GM12878 (cell line): ENCODE data around the gene RASAL2. TPM values are rescaled to one million over a fixed set of nuclear protein-coding genes. Genes with fewer than 3 reads are reported as not detected.

Experiments used
- ATAC-seq: fragments of 200-7000 bp; cut with Tn5 transposase; 3 replicates; pipeline ENCODE4 v1.9.1; 2020; ENCODE audit warnings: mild to moderate bottlenecking, moderate library complexity
- BruUV-seq: library from RNA; stranded (reverse); fragments of 400-500 nt; replicated peaks from 2 replicates; lab custom pipeline; 2021; lab: Mats Ljungman, UMichigan
- CTCF ChIA-PET: fragments of 300-600 bp; sonication (Branson Sonifier 250); formaldehyde crosslinking; extraction: SDS; loops from one replicate; lab custom pipeline; 2021; ENCODE audit warnings: inconsistent platforms; lab: Yijun Ruan, JAX
- POLR2A ChIA-PET: fragments of 350-600 bp; formaldehyde crosslinking; extraction: SDS; loops from one replicate; lab custom pipeline; 2021; ENCODE audit warnings: inconsistent platforms; lab: Charles Lee
- RAD21 ChIA-PET: fragments of 300-600 bp; sonication (Branson Sonifier 250); formaldehyde crosslinking; loops from one replicate; lab custom pipeline; 2023; ENCODE audit warnings: antibody characterized with exemption; ENCODE audit not compliant: unreplicated experiment; lab: Charles Lee
- SMC1A ChIA-PET: fragments of 300-600 bp; sonication (Branson Sonifier 250); formaldehyde crosslinking; loops from one replicate; lab custom pipeline; 2023; ENCODE audit not compliant: unreplicated experiment, uncharacterized antibody; lab: Charles Lee
- DNase-seq: peaks from one replicate; pipeline ENCODE4 v3.0.0-alpha.2; 2011; ENCODE audit warnings: low read depth, low spot score
- FAIRE-seq: peaks from 3 replicates; lab custom pipeline; 2011; peaks lifted over from hg19 to GRCh38; lab: Jason Lieb, UNC
- H2AFZ ChIP-seq: 2 replicates; pipeline ENCODE4 v1.6.0; 2011; ENCODE audit warnings: low read depth, low read length, control low read depth; ENCODE audit not compliant: control insufficient read depth
- H3K27ac ChIP-seq: 2 replicates; pipeline ENCODE4 v1.5.1; 2011; ENCODE audit warnings: control low read depth; ENCODE audit not compliant: control insufficient read depth, insufficient read depth
- H3K27me3 ChIP-seq, 2 experiments: replicated peaks in 1 of 2; 2 replicates each; pipeline versions ENCODE4 v1.6.0 to v1.6.1; 2011; ENCODE audit warnings: low read length in 1 of 2; ENCODE audit not compliant: control insufficient read depth in 2 of 2, insufficient read depth in 2 of 2
- H3K36me3 ChIP-seq, 2 experiments: 2 replicates each; pipeline ENCODE4 v1.5.1; 2011; ENCODE audit warnings: low read length in 1 of 2; ENCODE audit not compliant: control insufficient read depth in 2 of 2, insufficient read depth in 2 of 2
- H3K4me1 ChIP-seq: 2 replicates; pipeline ENCODE4 v1.6.1; 2011; ENCODE audit warnings: mild to moderate bottlenecking, low read length, moderate library complexity, mixed read lengths; ENCODE audit not compliant: control insufficient read depth, insufficient read depth
- H3K4me2 ChIP-seq: 2 replicates; pipeline ENCODE4 v1.6.0; 2011; ENCODE audit warnings: control low read depth; ENCODE audit not compliant: control insufficient read depth, insufficient read depth
- H3K4me3 ChIP-seq: fragments of 200-600 bp; sonication (generic); 2 replicates; pipeline ENCODE4 v1.5.1; 2016
- H3K79me2 ChIP-seq: 2 replicates; pipeline ENCODE4 v1.6.0; 2011; ENCODE audit warnings: low read length; ENCODE audit not compliant: control insufficient read depth, insufficient read depth
- H3K9ac ChIP-seq: 2 replicates; pipeline ENCODE4 v1.8.0; 2011; ENCODE audit warnings: low read length, control low read depth, mixed read lengths; ENCODE audit not compliant: control insufficient read depth, insufficient read depth
- H3K9me3 ChIP-seq: replicated peaks from 3 replicates; pipeline ENCODE4 v1.5.1; 2011; ENCODE audit warnings: mild to moderate bottlenecking, low read length; ENCODE audit not compliant: control insufficient read depth, insufficient read depth
- H4K20me1 ChIP-seq: 2 replicates; pipeline ENCODE4 v1.6.0; 2011; ENCODE audit not compliant: control insufficient read depth, insufficient read depth
- BACH1 ChIP-seq: fragments of 450-650 bp; IDR thresholded peaks from 2 replicates; pipeline ENCODE4 v1.6.1; 2017; ENCODE audit warnings: mild to moderate bottlenecking, borderline replicate concordance
- BMI1 ChIP-seq: fragments of 450-650 bp; IDR thresholded peaks from 2 replicates; pipeline ENCODE4 v1.6.1; 2016; ENCODE audit warnings: mild to moderate bottlenecking, moderate library complexity, borderline replicate concordance
- CHD4 ChIP-seq: fragments of 200-600 bp; sonication (generic); IDR thresholded peaks from 2 replicates; pipeline ENCODE4 v1.6.1; 2016; ENCODE audit warnings: mild to moderate bottlenecking
- EED ChIP-seq: sonication (generic); IDR thresholded peaks from 2 replicates; pipeline ENCODE4 v1.6.1; 2016; ENCODE audit warnings: antibody characterized with exemption, low read depth
- KAT2A ChIP-seq: conservative IDR thresholded peaks from 2 replicates; pipeline ENCODE4 v1.6.1; 2011; ENCODE audit warnings: low read depth, low read length; ENCODE audit not compliant: control insufficient read depth
- SIX5 ChIP-seq: IDR thresholded peaks from 2 replicates; pipeline ENCODE4 v1.6.1; 2011; ENCODE audit warnings: mild to moderate bottlenecking, low read depth, low read length, moderate library complexity; ENCODE audit not compliant: severe bottlenecking
- ZZZ3 ChIP-seq: IDR thresholded peaks from 2 replicates; pipeline ENCODE4 v1.6.1; 2011; ENCODE audit warnings: low read depth; ENCODE audit not compliant: control insufficient read depth, insufficient read length
- WGBS: methylation state at CpG from one replicate; pipeline ENCODE4 v1.1.6; 2016; ENCODE audit warnings: low lambda C conversion rate; ENCODE audit not compliant: insufficient replicate concordance, insufficient coverage; ENCODE audit errors: missing lambda C conversion rate; 5-methylcytosine and 5-hydroxymethylcytosine counted together
- in situ Hi-C: fragments of 300-500 bp; cut with MboI; formaldehyde crosslinking; loops from 9 replicates; pipeline ENCODE4 v1.14.3; 2018; ENCODE audit warnings: mixed read lengths
- intact Hi-C: fragments of 100-400 bp; cut with micrococcal nuclease; formaldehyde crosslinking; loops from one replicate; pipeline ENCODE4 v1.14.2; 2022; ENCODE audit not compliant: unreplicated experiment
- polyA plus RNA-seq, 11 experiments: library from polyadenylated mRNA; depleted of rRNA in 4 of 11; unstranded in 6 of 11; stranded (reverse) in 5 of 11; fragments of >200 nt; fragmentation: Nextera tagmentation in 4 of 11; fragmentation: Illumina TruSeq in 1 of 11; extraction: Ambion mirVana in 4 of 11; extraction: Trizol in 1 of 11; gene quantifications; 1 replicate in 1 of 11; 2 replicates in 10 of 11; pipeline versions ENCODE4 v1.2.1 to v1.2.3, GENCODE V29; 2011 to 2016; ENCODE audit warnings: inconsistent platforms in 2 of 11, missing spikeins in 2 of 11, low read depth in 1 of 11
- total RNA-seq, 4 experiments: library from RNA; depleted of rRNA in 3 of 4; stranded (reverse); fragments of >200 nt in 3 of 4; fragmentation: Illumina TruSeq in 1 of 4; extraction: Trizol in 1 of 4; gene quantifications; 2 replicates each; pipeline versions ENCODE4 v1.2.1 to v1.2.3, GENCODE V29; 2013 to 2021
- TF ChIP-seq, protein P1 (sequence below): IDR thresholded peaks from 2 replicates; pipeline ENCODE4 v1.6.1; 2012; ENCODE audit warnings: improper control_type of control experiment, low read depth, low read length; ENCODE audit not compliant: insufficient replicate concordance
- TF ChIP-seq, protein P2 (sequence below): fragments of 450-650 bp; IDR thresholded peaks from 2 replicates; pipeline ENCODE4 v1.6.1; 2017; ENCODE audit warnings: antibody characterized with exemption, mild to moderate bottlenecking, moderate library complexity
- TF ChIP-seq, protein P3 (sequence below): fragments of 450-650 bp; formaldehyde crosslinking; IDR thresholded peaks from 2 replicates; pipeline ENCODE4 v1.5.0; 2022; ENCODE audit warnings: mild to moderate bottlenecking, missing genetic modification characterization
- TF ChIP-seq, protein P4 (sequence below): IDR thresholded peaks from 2 replicates; pipeline ENCODE4 v1.6.1; 2011; ENCODE audit warnings: low read depth, low read length, improper control_type of control experiment, borderline replicate concordance

RASAL2 gene
- total and polyA plus RNA-seq, 10 of the 15 experiments (the other 5 are each of a cell fraction or from before 2014, with no cell fraction given) = 0.02 to 6.9 (median 0.17) TPM; not detected in 1

DNA sequence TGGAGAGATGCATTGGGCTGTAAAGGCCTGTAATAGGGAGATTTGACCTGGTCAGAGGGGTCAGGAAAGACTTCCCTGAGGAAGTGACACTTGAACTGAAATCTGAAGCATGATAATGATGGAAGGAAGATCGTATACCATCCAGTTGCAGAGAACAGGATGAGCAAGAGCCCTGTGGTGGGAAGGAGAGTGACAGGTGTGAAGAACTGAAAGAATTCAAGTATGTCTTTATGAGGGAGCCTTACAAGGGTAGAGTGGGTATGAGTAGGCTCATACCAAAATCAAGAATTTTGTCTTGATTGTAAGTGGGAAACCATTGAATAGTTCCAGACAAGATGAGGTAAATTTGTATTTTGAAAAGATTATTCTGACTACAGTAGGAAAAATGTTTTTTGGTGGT is 129.4 kb downstream of the RASAL2 start:
- intact Hi-C loops (no loop called here), in situ Hi-C loops (no loop called here)
- H3K9me3 ChIP-seq = no peaks in the 10 kb centered on the region
- ATAC-seq (peak; percentile 46), DNase-seq (no peak), FAIRE-seq (no peak)
- no peaks in the 10 kb centered on the region for H3K27me3 ChIP-seq
- no peak overlapping the region for H2AFZ ChIP-seq
- RAD21 ChIA-PET = no interaction called here
- SMC1A ChIA-PET = no interaction called here
- WGBS = 27% methylated on average over 1 of the region's 1 CpG
- H3K27ac ChIP-seq = no peak overlapping the region
- H3K4me2 ChIP-seq = no peak overlapping the region
- H3K36me3 ChIP-seq = no peaks in the 10 kb centered on the region
- no peaks in the 10 kb centered on the region for H4K20me1 ChIP-seq
- no peaks in the 10 kb centered on the region for H3K79me2 ChIP-seq
- no TSS peak for BruUV-seq
- no peak overlapping the region for H3K4me3 ChIP-seq
- CTCF ChIA-PET = interaction anchor here (0.7 kb wide), 1 partner anchor 208 kb away, joined by 4 read pairs; no protein-coding TSS in a partner anchor
- H3K9ac ChIP-seq = no peak overlapping the region
- POLR2A ChIA-PET = no interaction called here
- H3K4me1 ChIP-seq = no peaks in the 10 kb centered on the region
- TF ChIP-seq KAT2A (no peak), SIX5 (no peak), CHD4 (no peak), BMI1 (no peak), BACH1 (no peak), EED (no peak), ZZZ3 (no peak)
- TF ChIP-seq, protein P1, sequence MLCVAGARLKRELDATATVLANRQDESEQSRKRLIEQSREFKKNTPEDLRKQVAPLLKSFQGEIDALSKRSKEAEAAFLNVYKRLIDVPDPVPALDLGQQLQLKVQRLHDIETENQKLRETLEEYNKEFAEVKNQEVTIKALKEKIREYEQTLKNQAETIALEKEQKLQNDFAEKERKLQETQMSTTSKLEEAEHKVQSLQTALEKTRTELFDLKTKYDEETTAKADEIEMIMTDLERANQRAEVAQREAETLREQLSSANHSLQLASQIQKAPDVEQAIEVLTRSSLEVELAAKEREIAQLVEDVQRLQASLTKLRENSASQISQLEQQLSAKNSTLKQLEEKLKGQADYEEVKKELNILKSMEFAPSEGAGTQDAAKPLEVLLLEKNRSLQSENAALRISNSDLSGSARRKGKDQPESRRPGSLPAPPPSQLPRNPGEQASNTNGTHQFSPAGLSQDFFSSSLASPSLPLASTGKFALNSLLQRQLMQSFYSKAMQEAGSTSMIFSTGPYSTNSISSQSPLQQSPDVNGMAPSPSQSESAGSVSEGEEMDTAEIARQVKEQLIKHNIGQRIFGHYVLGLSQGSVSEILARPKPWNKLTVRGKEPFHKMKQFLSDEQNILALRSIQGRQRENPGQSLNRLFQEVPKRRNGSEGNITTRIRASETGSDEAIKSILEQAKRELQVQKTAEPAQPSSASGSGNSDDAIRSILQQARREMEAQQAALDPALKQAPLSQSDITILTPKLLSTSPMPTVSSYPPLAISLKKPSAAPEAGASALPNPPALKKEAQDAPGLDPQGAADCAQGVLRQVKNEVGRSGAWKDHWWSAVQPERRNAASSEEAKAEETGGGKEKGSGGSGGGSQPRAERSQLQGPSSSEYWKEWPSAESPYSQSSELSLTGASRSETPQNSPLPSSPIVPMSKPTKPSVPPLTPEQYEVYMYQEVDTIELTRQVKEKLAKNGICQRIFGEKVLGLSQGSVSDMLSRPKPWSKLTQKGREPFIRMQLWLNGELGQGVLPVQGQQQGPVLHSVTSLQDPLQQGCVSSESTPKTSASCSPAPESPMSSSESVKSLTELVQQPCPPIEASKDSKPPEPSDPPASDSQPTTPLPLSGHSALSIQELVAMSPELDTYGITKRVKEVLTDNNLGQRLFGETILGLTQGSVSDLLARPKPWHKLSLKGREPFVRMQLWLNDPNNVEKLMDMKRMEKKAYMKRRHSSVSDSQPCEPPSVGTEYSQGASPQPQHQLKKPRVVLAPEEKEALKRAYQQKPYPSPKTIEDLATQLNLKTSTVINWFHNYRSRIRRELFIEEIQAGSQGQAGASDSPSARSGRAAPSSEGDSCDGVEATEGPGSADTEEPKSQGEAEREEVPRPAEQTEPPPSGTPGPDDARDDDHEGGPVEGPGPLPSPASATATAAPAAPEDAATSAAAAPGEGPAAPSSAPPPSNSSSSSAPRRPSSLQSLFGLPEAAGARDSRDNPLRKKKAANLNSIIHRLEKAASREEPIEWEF = no peak
- TF ChIP-seq, protein P2, sequence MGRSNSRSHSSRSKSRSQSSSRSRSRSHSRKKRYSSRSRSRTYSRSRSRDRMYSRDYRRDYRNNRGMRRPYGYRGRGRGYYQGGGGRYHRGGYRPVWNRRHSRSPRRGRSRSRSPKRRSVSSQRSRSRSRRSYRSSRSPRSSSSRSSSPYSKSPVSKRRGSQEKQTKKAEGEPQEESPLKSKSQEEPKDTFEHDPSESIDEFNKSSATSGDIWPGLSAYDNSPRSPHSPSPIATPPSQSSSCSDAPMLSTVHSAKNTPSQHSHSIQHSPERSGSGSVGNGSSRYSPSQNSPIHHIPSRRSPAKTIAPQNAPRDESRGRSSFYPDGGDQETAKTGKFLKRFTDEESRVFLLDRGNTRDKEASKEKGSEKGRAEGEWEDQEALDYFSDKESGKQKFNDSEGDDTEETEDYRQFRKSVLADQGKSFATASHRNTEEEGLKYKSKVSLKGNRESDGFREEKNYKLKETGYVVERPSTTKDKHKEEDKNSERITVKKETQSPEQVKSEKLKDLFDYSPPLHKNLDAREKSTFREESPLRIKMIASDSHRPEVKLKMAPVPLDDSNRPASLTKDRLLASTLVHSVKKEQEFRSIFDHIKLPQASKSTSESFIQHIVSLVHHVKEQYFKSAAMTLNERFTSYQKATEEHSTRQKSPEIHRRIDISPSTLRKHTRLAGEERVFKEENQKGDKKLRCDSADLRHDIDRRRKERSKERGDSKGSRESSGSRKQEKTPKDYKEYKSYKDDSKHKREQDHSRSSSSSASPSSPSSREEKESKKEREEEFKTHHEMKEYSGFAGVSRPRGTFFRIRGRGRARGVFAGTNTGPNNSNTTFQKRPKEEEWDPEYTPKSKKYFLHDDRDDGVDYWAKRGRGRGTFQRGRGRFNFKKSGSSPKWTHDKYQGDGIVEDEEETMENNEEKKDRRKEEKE = no peak
- TF ChIP-seq, protein P3, sequence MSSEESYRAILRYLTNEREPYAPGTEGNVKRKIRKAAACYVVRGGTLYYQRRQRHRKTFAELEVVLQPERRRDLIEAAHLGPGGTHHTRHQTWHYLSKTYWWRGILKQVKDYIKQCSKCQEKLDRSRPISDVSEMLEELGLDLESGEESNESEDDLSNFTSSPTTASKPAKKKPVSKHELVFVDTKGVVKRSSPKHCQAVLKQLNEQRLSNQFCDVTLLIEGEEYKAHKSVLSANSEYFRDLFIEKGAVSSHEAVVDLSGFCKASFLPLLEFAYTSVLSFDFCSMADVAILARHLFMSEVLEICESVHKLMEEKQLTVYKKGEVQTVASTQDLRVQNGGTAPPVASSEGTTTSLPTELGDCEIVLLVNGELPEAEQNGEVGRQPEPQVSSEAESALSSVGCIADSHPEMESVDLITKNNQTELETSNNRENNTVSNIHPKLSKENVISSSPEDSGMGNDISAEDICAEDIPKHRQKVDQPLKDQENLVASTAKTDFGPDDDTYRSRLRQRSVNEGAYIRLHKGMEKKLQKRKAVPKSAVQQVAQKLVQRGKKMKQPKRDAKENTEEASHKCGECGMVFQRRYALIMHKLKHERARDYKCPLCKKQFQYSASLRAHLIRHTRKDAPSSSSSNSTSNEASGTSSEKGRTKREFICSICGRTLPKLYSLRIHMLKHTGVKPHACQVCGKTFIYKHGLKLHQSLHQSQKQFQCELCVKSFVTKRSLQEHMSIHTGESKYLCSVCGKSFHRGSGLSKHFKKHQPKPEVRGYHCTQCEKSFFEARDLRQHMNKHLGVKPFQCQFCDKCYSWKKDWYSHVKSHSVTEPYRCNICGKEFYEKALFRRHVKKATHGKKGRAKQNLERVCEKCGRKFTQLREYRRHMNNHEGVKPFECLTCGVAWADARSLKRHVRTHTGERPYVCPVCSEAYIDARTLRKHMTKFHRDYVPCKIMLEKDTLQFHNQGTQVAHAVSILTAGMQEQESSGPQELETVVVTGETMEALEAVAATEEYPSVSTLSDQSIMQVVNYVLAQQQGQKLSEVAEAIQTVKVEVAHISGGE (CRISPR knock-in tag) = no peak
- TF ChIP-seq, protein P4, sequence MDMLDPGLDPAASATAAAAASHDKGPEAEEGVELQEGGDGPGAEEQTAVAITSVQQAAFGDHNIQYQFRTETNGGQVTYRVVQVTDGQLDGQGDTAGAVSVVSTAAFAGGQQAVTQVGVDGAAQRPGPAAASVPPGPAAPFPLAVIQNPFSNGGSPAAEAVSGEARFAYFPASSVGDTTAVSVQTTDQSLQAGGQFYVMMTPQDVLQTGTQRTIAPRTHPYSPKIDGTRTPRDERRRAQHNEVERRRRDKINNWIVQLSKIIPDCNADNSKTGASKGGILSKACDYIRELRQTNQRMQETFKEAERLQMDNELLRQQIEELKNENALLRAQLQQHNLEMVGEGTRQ = no peak
